GM23338 (cell line): ENCODE results near the gene ATAD1. TPM values are rescaled to one million over a fixed set of nuclear protein-coding genes. Genes with fewer than 3 reads are reported as not detected.

Experiments
- ATAC-seq: fragments of 200-7000 bp; cut with Tn5 transposase; 3 replicates; pipeline ENCODE4 v1.9.1; 2020
- DNase-seq: peaks from one replicate; pipeline ENCODE4 v3.0.0-alpha.2; 2015; ENCODE audit warnings: low spot score
- H2AFZ ChIP-seq: fragments of 200-600 bp; sonication (generic); 2 replicates; pipeline ENCODE4 v1.8.0; 2016; ENCODE audit warnings: antibody characterized with exemption, mild to moderate bottlenecking, moderate library complexity
- H3F3A ChIP-seq: fragments of 200-600 bp; sonication (generic); replicated peaks from 2 replicates; pipeline ENCODE4 v1.8.0; 2017; ENCODE audit warnings: antibody characterized with exemption, mixed run types, low read depth
- H3K27ac ChIP-seq: fragments of 200-600 bp; sonication (generic); 2 replicates; pipeline ENCODE4 v1.6.1; 2016; ENCODE audit warnings: low read depth
- H3K27me3 ChIP-seq: fragments of 200-600 bp; sonication (generic); 2 replicates; pipeline ENCODE4 v1.8.0; 2016; ENCODE audit warnings: mild to moderate bottlenecking, mixed run types, moderate library complexity; ENCODE audit not compliant: insufficient read depth
- H3K36me3 ChIP-seq: fragments of 200-600 bp; sonication (generic); 2 replicates; pipeline ENCODE4 v1.8.0; 2016; ENCODE audit warnings: mild to moderate bottlenecking; ENCODE audit not compliant: insufficient read depth
- H3K4me1 ChIP-seq: fragments of 200-600 bp; sonication (generic); 2 replicates; pipeline ENCODE4 v1.8.0; 2016; ENCODE audit warnings: mild to moderate bottlenecking, moderate library complexity; ENCODE audit not compliant: insufficient read depth
- H3K4me2 ChIP-seq: fragments of 200-600 bp; sonication (generic); 2 replicates; pipeline ENCODE4 v1.7.1; 2017; ENCODE audit warnings: mixed run types
- H3K4me3 ChIP-seq: fragments of 200-600 bp; sonication (generic); 2 replicates; pipeline ENCODE4 v1.6.1; 2016; ENCODE audit warnings: mixed run types
- H3K79me2 ChIP-seq: fragments of 200-600 bp; sonication (generic); replicated peaks from 2 replicates; pipeline ENCODE4 v1.8.0; 2017; ENCODE audit warnings: mild to moderate bottlenecking; ENCODE audit not compliant: insufficient read depth
- H3K9me2 ChIP-seq: fragments of 200-600 bp; sonication (generic); 2 replicates; pipeline ENCODE4 v1.8.0; 2017; ENCODE audit not compliant: insufficient read depth
- H4K20me1 ChIP-seq: fragments of 200-600 bp; sonication (generic); replicated peaks from 2 replicates; pipeline ENCODE4 v1.8.0; 2017; ENCODE audit warnings: mild to moderate bottlenecking; ENCODE audit not compliant: insufficient read depth
- H3K27ac Mint-ChIP-seq: 2 replicates; pipeline ENCODE4 v1.8.0; 2020; ENCODE audit warnings: inconsistent platforms, mild to moderate bottlenecking, moderate library complexity, mixed read lengths
- H3K27me3 Mint-ChIP-seq: 3 replicates; pipeline ENCODE4 v1.8.0; 2022; ENCODE audit warnings: low read depth, mild to moderate bottlenecking, moderate library complexity, mixed read lengths, inconsistent platforms; ENCODE audit not compliant: insufficient read depth, poor library complexity
- H3K36me3 Mint-ChIP-seq: 3 replicates; pipeline ENCODE4 v1.8.0; 2021; ENCODE audit warnings: low read depth, mild to moderate bottlenecking, inconsistent platforms, moderate library complexity, mixed read lengths
- H3K4me1 Mint-ChIP-seq: 3 replicates; pipeline ENCODE4 v1.8.0; 2020; ENCODE audit warnings: mild to moderate bottlenecking, inconsistent platforms, mixed read lengths
- H3K4me3 Mint-ChIP-seq: 3 replicates; pipeline ENCODE4 v1.8.0; 2021; ENCODE audit warnings: moderate library complexity, mild to moderate bottlenecking, inconsistent platforms, mixed read lengths
- H3K9me3 Mint-ChIP-seq: 3 replicates; pipeline ENCODE4 v1.8.0; 2020; ENCODE audit warnings: moderate library complexity, mild to moderate bottlenecking, inconsistent platforms, mixed read lengths
- CREB1 ChIP-seq: fragments of 250-450 bp; sonication (Bioruptor Pico); IDR thresholded peaks from 2 replicates; pipeline ENCODE4 v1.5.0; 2020; ENCODE audit warnings: low read depth, mild to moderate bottlenecking, moderate library complexity
- EZH2 ChIP-seq: fragments of 200-600 bp; sonication (generic); IDR thresholded peaks from one replicate; pipeline ENCODE4 v1.8.0; 2017; ENCODE audit warnings: antibody characterized with exemption, mild to moderate bottlenecking, low read depth; ENCODE audit not compliant: unreplicated experiment
- EZH2phosphoT487 ChIP-seq: fragments of 200-600 bp; sonication (generic); IDR thresholded peaks from one replicate; pipeline ENCODE4 v1.8.1; 2018; ENCODE audit warnings: antibody characterized with exemption; ENCODE audit not compliant: unreplicated experiment
- JUNB ChIP-seq: IDR thresholded peaks from one replicate; pipeline ENCODE4 v1.6.1; 2016; ENCODE audit warnings: antibody characterized with exemption; ENCODE audit not compliant: unreplicated experiment
- NANOG ChIP-seq: IDR thresholded peaks from 2 replicates; pipeline ENCODE4 v1.6.1; 2016; ENCODE audit warnings: antibody characterized with exemption, borderline replicate concordance
- POLR2AphosphoS5 ChIP-seq: IDR thresholded peaks from 2 replicates; pipeline ENCODE4 v1.6.1; 2016; ENCODE audit warnings: antibody characterized with exemption, low read depth
- STAT1 ChIP-seq: IDR thresholded peaks from one replicate; pipeline ENCODE4 v1.6.1; 2016; ENCODE audit warnings: antibody characterized with exemption; ENCODE audit not compliant: unreplicated experiment
- ZNF114 ChIP-seq: fragments of 250-450 bp; sonication (Bioruptor Pico); IDR thresholded peaks from 2 replicates; pipeline ENCODE4 v1.5.0; 2020; ENCODE audit warnings: mild to moderate bottlenecking, moderate library complexity
- ZNF331 ChIP-seq: fragments of 250-450 bp; sonication (Bioruptor Pico); IDR thresholded peaks from 2 replicates; pipeline ENCODE4 v1.5.0; 2020; ENCODE audit warnings: low read depth, mild to moderate bottlenecking, moderate library complexity
- polyA plus RNA-seq: library from polyadenylated mRNA; unstranded; fragments of >200 nt; fragmentation: Nextera tagmentation; extraction: Ambion mirVana; gene quantifications from 2 replicates; pipeline ENCODE4 v1.2.1, GENCODE V29; 2016
- total RNA-seq: library from RNA; depleted of rRNA; stranded (reverse); fragments of >200 nt; shearing (Covaris generic); gene quantifications from 2 replicates; pipeline ENCODE4 v1.2.3, GENCODE V29; 2014
- TF ChIP-seq, protein P1 (sequence below), 2 experiments: fragments of 200-600 bp in 1 of 2; sonication (generic) in 1 of 2; conservative IDR thresholded peaks; 2 replicates each; pipeline versions ENCODE4 v1.5.1 to v1.6.1; 2016 to 2017; ENCODE audit warnings: antibody characterized with exemption in 2 of 2, low read depth in 2 of 2, mild to moderate bottlenecking in 2 of 2, moderate library complexity in 1 of 2
- TF ChIP-seq, protein P2 (sequence below): fragments of 250-450 bp; sonication (Bioruptor Pico); IDR thresholded peaks from 2 replicates; pipeline ENCODE4 v1.5.0; 2020; ENCODE audit warnings: mild to moderate bottlenecking, moderate library complexity
- TF ChIP-seq, protein P3 (sequence below): IDR thresholded peaks from one replicate; pipeline ENCODE4 v1.6.1; 2018; ENCODE audit warnings: antibody characterized with exemption; ENCODE audit not compliant: unreplicated experiment
- TF ChIP-seq, protein P4 (sequence below): IDR thresholded peaks from 2 replicates; pipeline ENCODE4 v1.6.1; 2016; ENCODE audit warnings: antibody characterized with exemption

The ATAD1 gene
- total and polyA plus RNA-seq, 2 experiments from 2014 or later = 30.3 to 49.6 TPM

DNA sequence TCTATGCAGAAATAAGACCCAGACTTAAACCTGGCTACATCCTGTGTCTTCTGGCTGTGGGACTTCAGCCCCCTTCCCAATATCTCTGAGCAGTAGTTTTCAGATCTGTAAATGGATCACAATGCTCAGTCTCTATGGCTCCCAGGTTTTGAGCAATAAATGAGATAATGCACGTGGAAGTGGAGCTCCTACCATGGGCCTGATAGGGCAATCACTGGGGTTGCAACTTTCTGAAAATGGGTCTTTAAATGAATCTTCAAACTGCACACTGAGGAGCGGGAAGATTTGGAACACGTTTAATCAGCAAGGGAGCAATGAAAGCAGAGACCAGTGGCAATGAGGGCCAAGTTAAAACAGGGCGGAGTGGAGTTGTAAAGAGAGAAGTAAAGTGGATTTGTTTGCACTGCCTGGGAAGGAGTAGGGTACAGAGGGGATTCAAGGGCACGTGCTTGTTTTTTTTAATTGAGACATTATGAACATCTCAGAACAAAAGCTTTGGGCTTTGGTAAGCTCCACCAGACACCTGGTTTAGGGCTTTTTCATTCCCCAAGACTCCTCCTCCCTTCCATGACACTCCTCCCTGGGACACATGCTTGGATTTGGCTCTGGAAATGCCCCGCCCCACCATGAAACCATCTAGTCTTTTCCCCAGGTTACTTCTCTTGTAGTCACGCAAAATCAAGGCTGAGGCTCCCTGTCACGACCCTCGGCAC, 115.6 kb downstream of the ATAD1 start:
- Histone ChIP-seq H3K79me2 (no peaks in the 10 kb centered on the region), H3K4me2 (no peak overlapping the region), H4K20me1 (no peaks in the 10 kb centered on the region), H3K27ac (no peak overlapping the region; the same call in 1 of the 2 replicates), H3K4me3 (no peak overlapping the region), H3K9me2 (no peaks in the 10 kb centered on the region), H3F3A (no peaks in the 10 kb centered on the region), H3K36me3 (no peaks in the 10 kb centered on the region), H3K27me3 (no peaks in the 10 kb centered on the region), H3K4me1 (no peaks in the 10 kb centered on the region), H2AFZ (no peak overlapping the region)
- Mint-ChIP-seq H3K27me3 (peaks cover 4% of the 10 kb centered on the region), H3K36me3 (no peaks in the 10 kb centered on the region), H3K27ac (peak overlapping the region; percentile 65; the same call in 1 of the 2 replicates), H3K9me3 (no peaks in the 10 kb centered on the region), H3K4me3 (no peak overlapping the region), H3K4me1 (peaks cover 7% of the 10 kb centered on the region; the same call in 2 of the 3 replicates)
- DNase-seq (no peak), ATAC-seq (no peak)
- TF ChIP-seq EZH2 (no peak), NANOG (no peak), ZNF331 (CRISPR knock-in tag) (no peak), POLR2AphosphoS5 (no peak), EZH2phosphoT487 (no peak), STAT1 (no peak), JUNB (no peak), ZNF114 (no peak), CREB1 (CRISPR knock-in tag) (no peak)
- TF ChIP-seq, protein P1, sequence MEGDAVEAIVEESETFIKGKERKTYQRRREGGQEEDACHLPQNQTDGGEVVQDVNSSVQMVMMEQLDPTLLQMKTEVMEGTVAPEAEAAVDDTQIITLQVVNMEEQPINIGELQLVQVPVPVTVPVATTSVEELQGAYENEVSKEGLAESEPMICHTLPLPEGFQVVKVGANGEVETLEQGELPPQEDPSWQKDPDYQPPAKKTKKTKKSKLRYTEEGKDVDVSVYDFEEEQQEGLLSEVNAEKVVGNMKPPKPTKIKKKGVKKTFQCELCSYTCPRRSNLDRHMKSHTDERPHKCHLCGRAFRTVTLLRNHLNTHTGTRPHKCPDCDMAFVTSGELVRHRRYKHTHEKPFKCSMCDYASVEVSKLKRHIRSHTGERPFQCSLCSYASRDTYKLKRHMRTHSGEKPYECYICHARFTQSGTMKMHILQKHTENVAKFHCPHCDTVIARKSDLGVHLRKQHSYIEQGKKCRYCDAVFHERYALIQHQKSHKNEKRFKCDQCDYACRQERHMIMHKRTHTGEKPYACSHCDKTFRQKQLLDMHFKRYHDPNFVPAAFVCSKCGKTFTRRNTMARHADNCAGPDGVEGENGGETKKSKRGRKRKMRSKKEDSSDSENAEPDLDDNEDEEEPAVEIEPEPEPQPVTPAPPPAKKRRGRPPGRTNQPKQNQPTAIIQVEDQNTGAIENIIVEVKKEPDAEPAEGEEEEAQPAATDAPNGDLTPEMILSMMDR (conservative IDR thresholded peaks at IDR 0.05; ENCODE audit: low read depth in 2 of 2) = no peak
- TF ChIP-seq, protein P2, sequence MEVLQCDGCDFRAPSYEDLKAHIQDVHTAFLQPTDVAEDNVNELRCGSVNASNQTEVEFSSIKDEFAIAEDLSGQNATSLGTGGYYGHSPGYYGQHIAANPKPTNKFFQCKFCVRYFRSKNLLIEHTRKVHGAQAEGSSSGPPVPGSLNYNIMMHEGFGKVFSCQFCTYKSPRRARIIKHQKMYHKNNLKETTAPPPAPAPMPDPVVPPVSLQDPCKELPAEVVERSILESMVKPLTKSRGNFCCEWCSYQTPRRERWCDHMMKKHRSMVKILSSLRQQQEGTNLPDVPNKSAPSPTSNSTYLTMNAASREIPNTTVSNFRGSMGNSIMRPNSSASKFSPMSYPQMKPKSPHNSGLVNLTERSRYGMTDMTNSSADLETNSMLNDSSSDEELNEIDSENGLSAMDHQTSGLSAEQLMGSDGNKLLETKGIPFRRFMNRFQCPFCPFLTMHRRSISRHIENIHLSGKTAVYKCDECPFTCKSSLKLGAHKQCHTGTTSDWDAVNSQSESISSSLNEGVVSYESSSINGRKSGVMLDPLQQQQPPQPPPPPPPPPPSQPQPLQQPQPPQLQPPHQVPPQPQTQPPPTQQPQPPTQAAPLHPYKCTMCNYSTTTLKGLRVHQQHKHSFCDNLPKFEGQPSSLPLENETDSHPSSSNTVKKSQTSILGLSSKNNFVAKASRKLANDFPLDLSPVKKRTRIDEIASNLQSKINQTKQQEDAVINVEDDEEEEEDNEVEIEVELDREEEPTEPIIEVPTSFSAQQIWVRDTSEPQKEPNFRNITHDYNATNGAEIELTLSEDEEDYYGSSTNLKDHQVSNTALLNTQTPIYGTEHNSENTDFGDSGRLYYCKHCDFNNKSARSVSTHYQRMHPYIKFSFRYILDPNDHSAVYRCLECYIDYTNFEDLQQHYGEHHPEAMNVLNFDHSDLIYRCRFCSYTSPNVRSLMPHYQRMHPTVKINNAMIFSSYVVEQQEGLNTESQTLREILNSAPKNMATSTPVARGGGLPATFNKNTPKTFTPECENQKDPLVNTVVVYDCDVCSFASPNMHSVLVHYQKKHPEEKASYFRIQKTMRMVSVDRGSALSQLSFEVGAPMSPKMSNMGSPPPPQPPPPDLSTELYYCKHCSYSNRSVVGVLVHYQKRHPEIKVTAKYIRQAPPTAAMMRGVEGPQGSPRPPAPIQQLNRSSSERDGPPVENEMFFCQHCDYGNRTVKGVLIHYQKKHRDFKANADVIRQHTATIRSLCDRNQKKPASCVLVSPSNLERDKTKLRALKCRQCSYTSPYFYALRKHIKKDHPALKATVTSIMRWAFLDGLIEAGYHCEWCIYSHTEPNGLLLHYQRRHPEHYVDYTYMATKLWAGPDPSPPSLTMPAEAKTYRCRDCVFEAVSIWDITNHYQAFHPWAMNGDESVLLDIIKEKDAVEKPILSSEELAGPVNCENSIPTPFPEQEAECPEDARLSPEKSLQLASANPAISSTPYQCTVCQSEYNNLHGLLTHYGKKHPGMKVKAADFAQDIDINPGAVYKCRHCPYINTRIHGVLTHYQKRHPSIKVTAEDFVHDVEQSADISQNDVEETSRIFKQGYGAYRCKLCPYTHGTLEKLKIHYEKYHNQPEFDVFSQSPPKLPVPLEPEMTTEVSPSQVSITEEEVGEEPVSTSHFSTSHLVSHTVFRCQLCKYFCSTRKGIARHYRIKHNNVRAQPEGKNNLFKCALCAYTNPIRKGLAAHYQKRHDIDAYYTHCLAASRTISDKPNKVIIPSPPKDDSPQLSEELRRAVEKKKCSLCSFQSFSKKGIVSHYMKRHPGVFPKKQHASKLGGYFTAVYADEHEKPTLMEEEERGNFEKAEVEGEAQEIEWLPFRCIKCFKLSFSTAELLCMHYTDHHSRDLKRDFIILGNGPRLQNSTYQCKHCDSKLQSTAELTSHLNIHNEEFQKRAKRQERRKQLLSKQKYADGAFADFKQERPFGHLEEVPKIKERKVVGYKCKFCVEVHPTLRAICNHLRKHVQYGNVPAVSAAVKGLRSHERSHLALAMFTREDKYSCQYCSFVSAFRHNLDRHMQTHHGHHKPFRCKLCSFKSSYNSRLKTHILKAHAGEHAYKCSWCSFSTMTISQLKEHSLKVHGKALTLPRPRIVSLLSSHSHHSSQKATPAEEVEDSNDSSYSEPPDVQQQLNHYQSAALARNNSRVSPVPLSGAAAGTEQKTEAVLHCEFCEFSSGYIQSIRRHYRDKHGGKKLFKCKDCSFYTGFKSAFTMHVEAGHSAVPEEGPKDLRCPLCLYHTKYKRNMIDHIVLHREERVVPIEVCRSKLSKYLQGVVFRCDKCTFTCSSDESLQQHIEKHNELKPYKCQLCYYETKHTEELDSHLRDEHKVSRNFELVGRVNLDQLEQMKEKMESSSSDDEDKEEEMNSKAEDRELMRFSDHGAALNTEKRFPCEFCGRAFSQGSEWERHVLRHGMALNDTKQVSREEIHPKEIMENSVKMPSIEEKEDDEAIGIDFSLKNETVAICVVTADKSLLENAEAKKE (CRISPR knock-in tag) = no peak
- TF ChIP-seq, protein P3, sequence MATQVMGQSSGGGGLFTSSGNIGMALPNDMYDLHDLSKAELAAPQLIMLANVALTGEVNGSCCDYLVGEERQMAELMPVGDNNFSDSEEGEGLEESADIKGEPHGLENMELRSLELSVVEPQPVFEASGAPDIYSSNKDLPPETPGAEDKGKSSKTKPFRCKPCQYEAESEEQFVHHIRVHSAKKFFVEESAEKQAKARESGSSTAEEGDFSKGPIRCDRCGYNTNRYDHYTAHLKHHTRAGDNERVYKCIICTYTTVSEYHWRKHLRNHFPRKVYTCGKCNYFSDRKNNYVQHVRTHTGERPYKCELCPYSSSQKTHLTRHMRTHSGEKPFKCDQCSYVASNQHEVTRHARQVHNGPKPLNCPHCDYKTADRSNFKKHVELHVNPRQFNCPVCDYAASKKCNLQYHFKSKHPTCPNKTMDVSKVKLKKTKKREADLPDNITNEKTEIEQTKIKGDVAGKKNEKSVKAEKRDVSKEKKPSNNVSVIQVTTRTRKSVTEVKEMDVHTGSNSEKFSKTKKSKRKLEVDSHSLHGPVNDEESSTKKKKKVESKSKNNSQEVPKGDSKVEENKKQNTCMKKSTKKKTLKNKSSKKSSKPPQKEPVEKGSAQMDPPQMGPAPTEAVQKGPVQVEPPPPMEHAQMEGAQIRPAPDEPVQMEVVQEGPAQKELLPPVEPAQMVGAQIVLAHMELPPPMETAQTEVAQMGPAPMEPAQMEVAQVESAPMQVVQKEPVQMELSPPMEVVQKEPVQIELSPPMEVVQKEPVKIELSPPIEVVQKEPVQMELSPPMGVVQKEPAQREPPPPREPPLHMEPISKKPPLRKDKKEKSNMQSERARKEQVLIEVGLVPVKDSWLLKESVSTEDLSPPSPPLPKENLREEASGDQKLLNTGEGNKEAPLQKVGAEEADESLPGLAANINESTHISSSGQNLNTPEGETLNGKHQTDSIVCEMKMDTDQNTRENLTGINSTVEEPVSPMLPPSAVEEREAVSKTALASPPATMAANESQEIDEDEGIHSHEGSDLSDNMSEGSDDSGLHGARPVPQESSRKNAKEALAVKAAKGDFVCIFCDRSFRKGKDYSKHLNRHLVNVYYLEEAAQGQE = no peak
- TF ChIP-seq, protein P4, sequence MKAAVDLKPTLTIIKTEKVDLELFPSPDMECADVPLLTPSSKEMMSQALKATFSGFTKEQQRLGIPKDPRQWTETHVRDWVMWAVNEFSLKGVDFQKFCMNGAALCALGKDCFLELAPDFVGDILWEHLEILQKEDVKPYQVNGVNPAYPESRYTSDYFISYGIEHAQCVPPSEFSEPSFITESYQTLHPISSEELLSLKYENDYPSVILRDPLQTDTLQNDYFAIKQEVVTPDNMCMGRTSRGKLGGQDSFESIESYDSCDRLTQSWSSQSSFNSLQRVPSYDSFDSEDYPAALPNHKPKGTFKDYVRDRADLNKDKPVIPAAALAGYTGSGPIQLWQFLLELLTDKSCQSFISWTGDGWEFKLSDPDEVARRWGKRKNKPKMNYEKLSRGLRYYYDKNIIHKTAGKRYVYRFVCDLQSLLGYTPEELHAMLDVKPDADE = no peak
